22Rv1 (cell line): Measurements from ENCODE around the gene TMPRSS4.

Experiments used
- CTCF ChIP-seq: fragments of 450-650 bp; IDR thresholded peaks from 2 replicates; pipeline ENCODE4 v1.5.1; 2017; ENCODE audit warnings: mild to moderate bottlenecking
- ZFX ChIP-seq: fragments of 450-650 bp; IDR thresholded peaks from 2 replicates; pipeline ENCODE4 v1.6.1; 2017; ENCODE audit warnings: antibody characterized with exemption, borderline replicate concordance

GRCh38 chr11:118126082-118126838 lies 49.4 kb downstream of the TMPRSS4 start:
- TF ChIP-seq CTCF = no peak
- no peak for TF ChIP-seq ZFX
